Measurements from ENCODE around the gene ANK3. TPM values are rescaled to one million over a fixed set of nuclear protein-coding genes. Genes with fewer than 3 reads are reported as not detected.

The ANK3 gene
- total RNA-seq, 1 experiment from 2014 or later = 6.7 TPM

GRCh38 chr10:59977486-59977885, 412.2 kb downstream of the ANK3 start:
- no TSS peak for BruUV-seq (replicated peaks)
- Mint-ChIP-seq H3K4me3 (ENCODE audit: unreplicated experiment) (no peak overlapping the region), H3K4me1 (ENCODE audit: insufficient read depth, unreplicated experiment) (no peaks in the 10 kb centered on the region), H3K27ac (ENCODE audit: low read depth, unreplicated experiment) (no peak overlapping the region), H3K9me3 (ENCODE audit: unreplicated experiment) (no peaks in the 10 kb centered on the region), H3K27me3 (ENCODE audit: insufficient read depth, unreplicated experiment) (no peaks in the 10 kb centered on the region), H3K36me3 (ENCODE audit: insufficient read depth, unreplicated experiment) (no peaks in the 10 kb centered on the region)
- POLR2A ChIA-PET = no interaction called here
- DNase-seq (ENCODE audit: unreplicated experiment) = no peak
- TF ChIP-seq, protein P1, sequence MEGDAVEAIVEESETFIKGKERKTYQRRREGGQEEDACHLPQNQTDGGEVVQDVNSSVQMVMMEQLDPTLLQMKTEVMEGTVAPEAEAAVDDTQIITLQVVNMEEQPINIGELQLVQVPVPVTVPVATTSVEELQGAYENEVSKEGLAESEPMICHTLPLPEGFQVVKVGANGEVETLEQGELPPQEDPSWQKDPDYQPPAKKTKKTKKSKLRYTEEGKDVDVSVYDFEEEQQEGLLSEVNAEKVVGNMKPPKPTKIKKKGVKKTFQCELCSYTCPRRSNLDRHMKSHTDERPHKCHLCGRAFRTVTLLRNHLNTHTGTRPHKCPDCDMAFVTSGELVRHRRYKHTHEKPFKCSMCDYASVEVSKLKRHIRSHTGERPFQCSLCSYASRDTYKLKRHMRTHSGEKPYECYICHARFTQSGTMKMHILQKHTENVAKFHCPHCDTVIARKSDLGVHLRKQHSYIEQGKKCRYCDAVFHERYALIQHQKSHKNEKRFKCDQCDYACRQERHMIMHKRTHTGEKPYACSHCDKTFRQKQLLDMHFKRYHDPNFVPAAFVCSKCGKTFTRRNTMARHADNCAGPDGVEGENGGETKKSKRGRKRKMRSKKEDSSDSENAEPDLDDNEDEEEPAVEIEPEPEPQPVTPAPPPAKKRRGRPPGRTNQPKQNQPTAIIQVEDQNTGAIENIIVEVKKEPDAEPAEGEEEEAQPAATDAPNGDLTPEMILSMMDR (IDR thresholded peaks at IDR 0.05; ENCODE audit: unreplicated experiment) = no peak
- intact Hi-C loops (cut with micrococcal nuclease) = no loop called here
- CTCF ChIA-PET = no interaction called here

DNA sequence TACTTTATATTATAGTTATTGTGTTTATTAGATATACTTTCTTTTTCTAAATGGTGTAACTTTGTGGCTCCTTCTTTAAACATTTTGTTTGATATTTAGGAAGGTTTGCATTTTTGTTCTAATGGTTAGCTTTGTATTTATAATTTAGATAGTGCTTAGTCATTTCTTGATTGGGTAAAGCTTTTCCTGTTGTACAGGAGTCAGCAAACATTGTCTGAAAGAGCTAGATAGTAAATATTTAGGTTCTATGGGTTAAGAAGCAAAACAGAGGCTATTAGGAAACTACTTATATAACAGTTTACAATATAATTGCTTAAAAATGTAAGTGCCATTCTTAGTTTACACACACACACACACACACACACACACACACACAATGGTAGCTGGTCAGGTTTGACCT, 412.8 kb downstream of the ANK3 start:
- Mint-ChIP-seq H3K27ac (ENCODE audit: low read depth, unreplicated experiment) (no peak overlapping the region), H3K27me3 (ENCODE audit: insufficient read depth, unreplicated experiment) (no peaks in the 10 kb centered on the region), H3K36me3 (ENCODE audit: insufficient read depth, unreplicated experiment) (no peaks in the 10 kb centered on the region), H3K4me1 (ENCODE audit: insufficient read depth, unreplicated experiment) (no peaks in the 10 kb centered on the region), H3K9me3 (ENCODE audit: unreplicated experiment) (no peaks in the 10 kb centered on the region), H3K4me3 (ENCODE audit: unreplicated experiment) (no peak overlapping the region)
- intact Hi-C loops (cut with micrococcal nuclease) = no loop called here
- POLR2A ChIA-PET = no interaction called here
- BruUV-seq (replicated peaks) = no TSS peak
- no peak for DNase-seq (ENCODE audit: unreplicated experiment)
- TF ChIP-seq, protein P1 (IDR thresholded peaks at IDR 0.05; ENCODE audit: unreplicated experiment) = no peak
- CTCF ChIA-PET = no interaction called here

Data from MCF 10A (cell line).